Uterus (tissue), 2 donors: Measurements from ENCODE around the gene KCNQ1.

Experiments used
- CTCF ChIP-seq, 4 experiments: fragments of 200-600 bp in 2 of 4; fragments of 450-650 bp in 2 of 4; sonication (generic) in 2 of 4; IDR thresholded peaks; one replicate each; pipeline ENCODE4 v1.5.1; 2016 to 2019; ENCODE audit warnings: antibody characterized with exemption in 4 of 4, mild to moderate bottlenecking in 2 of 4, moderate library complexity in 1 of 4
- POLR2A ChIP-seq, 2 donors: fragments of 450-650 bp; IDR thresholded peaks; one replicate each; pipeline ENCODE4 v1.6.1; 2016; ENCODE audit warnings: antibody characterized with exemption in 2 of 2, mild to moderate bottlenecking in 1 of 2, moderate library complexity in 1 of 2

- TF ChIP-seq POLR2A (IDR thresholded peaks at IDR 0.05), result no peak
- no peak for TF ChIP-seq CTCF (IDR thresholded peaks at IDR 0.05)
These were observed 303.4 kb downstream of the KCNQ1 start for GRCh38 chr11:2748061-2748813.
